Right lobe of liver (tissue), 6 donors: ENCODE data around the gene DLGAP4. TPM values are rescaled to one million over a fixed set of nuclear protein-coding genes. Genes with fewer than 3 reads are reported as not detected.

Source experiments
- ATAC-seq, 4 donors: fragments of 200-7000 bp; cut with Tn5 transposase; one replicate each; pipeline ENCODE4 v1.9.1; 2020; ENCODE audit warnings: mild to moderate bottlenecking in 4 of 4, moderate library complexity in 4 of 4
- DNase-seq, 3 donors: peaks; one replicate each; pipeline ENCODE4 v3.0.0-alpha.2; 2020
- H3K27ac ChIP-seq, 3 donors: fragments of 200-600 bp; one replicate each; pipeline ENCODE4 v1.8.0; 2022
- H3K27me3 ChIP-seq, 2 donors: fragments of 200-600 bp; one replicate each; pipeline ENCODE4 v1.8.0; 2022
- H3K36me3 ChIP-seq, 4 donors: fragments of 200-600 bp; sonication (generic) in 1 of 4; one replicate each; pipeline versions ENCODE4 v1.5.1 to v1.8.0; 2017 to 2022; ENCODE audit warnings: control low read depth in 1 of 4
- H3K4me1 ChIP-seq, 4 donors: fragments of 200-600 bp; sonication (generic) in 1 of 4; one replicate each; pipeline versions ENCODE4 v1.5.1 to v1.8.0; 2017 to 2022; ENCODE audit warnings: control low read depth in 1 of 4
- H3K4me3 ChIP-seq, 3 donors: fragments of 200-600 bp; one replicate each; pipeline ENCODE4 v1.8.0; 2022
- H3K9me3 ChIP-seq, 4 donors: fragments of 200-600 bp; sonication (generic) in 1 of 4; one replicate each; pipeline versions ENCODE4 v1.5.1 to v1.8.0; 2017 to 2022; ENCODE audit warnings: control low read depth in 1 of 4
- POLR2A ChIP-seq: fragments of 450-650 bp; IDR thresholded peaks from one replicate; pipeline ENCODE4 v1.6.1; 2017; ENCODE audit warnings: antibody characterized with exemption, mild to moderate bottlenecking
- WGBS: methylation state at CpG from one replicate; pipeline ENCODE4 v1.1.6; 2018; ENCODE audit warnings: low coverage, low lambda C conversion rate; ENCODE audit not compliant: insufficient coverage; ENCODE audit errors: missing lambda C conversion rate; 5-methylcytosine and 5-hydroxymethylcytosine counted together
- intact Hi-C, 2 donors: fragments of 100-400 bp; cut with DNase I; formaldehyde crosslinking; loops; one replicate each; pipeline versions ENCODE4 v1.11.2 to v1.14.1; 2022
- total RNA-seq, 6 experiments: library from RNA; depleted of rRNA in 2 of 6; stranded (reverse); fragments of >200 nt in 2 of 6; fragmentation: NEBNext Ultra II Directional in 3 of 6; extraction: Animal tissue kit (Norgen Biotek cat#: 25700) in 3 of 6; gene quantifications; one replicate each; pipeline versions ENCODE4 v1.1.0 to v1.2.4, GENCODE V29; 2016 to 2023
- TF ChIP-seq, protein P1 (sequence below), 4 donors: fragments of 200-600 bp in 3 of 4; fragments of 450-650 bp in 1 of 4; IDR thresholded peaks; one replicate each; pipeline versions ENCODE4 v1.5.1 to v1.8.0; 2016 to 2022; ENCODE audit warnings: antibody characterized with exemption in 4 of 4, mild to moderate bottlenecking in 2 of 4
- donor health status: DM: no; HTN: yes; CAD: no.
- donor health status: DM: no; HTN: no; CAD: no.
- donor health status: DM: no; HTN: no; CAD: no.
- donor health status: DM: no; HTN: yes; CAD: no.
- donor health status: DM: no; HTN: yes; CAD: no.

The DLGAP4 gene
- total RNA-seq, 6 experiments from 2014 or later: 15.5 to 35.1 (median 23.2) TPM

DNA sequence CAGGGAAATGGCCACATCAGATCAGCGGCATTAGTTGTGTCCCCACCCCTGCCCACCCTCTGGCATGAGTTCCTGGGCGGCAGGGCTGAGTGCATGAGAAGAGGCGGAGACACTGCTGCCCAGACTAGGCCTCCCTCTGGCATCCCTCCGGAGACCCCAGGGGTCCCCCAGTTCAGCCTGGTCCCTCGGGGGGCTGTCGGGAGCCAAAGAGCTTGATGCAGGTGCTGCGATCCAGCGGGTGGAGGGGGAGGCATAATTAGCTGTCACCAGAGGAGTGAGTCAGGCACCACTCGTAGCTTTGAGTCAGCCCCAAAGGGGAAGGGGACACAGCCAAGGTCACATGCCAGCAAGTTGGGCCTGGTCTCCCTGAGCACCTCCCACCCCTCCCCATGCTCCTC lies 34.5 kb downstream of the DLGAP4 start:
- Histone ChIP-seq H3K36me3 (no peaks in the 10 kb centered on the region), H3K27ac (no peak overlapping the region), H3K4me1 (no peaks in the 10 kb centered on the region), H3K9me3 (no peaks in the 10 kb centered on the region), H3K27me3 (no peaks in the 10 kb centered on the region), H3K4me3 (no peak overlapping the region)
- DNase-seq: no peak
- ATAC-seq: no peak
- no CpG with 5 or more reads among the region's 9 CpGs for WGBS
- TF ChIP-seq, protein P1, sequence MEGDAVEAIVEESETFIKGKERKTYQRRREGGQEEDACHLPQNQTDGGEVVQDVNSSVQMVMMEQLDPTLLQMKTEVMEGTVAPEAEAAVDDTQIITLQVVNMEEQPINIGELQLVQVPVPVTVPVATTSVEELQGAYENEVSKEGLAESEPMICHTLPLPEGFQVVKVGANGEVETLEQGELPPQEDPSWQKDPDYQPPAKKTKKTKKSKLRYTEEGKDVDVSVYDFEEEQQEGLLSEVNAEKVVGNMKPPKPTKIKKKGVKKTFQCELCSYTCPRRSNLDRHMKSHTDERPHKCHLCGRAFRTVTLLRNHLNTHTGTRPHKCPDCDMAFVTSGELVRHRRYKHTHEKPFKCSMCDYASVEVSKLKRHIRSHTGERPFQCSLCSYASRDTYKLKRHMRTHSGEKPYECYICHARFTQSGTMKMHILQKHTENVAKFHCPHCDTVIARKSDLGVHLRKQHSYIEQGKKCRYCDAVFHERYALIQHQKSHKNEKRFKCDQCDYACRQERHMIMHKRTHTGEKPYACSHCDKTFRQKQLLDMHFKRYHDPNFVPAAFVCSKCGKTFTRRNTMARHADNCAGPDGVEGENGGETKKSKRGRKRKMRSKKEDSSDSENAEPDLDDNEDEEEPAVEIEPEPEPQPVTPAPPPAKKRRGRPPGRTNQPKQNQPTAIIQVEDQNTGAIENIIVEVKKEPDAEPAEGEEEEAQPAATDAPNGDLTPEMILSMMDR (IDR thresholded peaks at IDR 0.05): no peak
- no peak for TF ChIP-seq POLR2A
- intact Hi-C loops: no loop called here

DNA sequence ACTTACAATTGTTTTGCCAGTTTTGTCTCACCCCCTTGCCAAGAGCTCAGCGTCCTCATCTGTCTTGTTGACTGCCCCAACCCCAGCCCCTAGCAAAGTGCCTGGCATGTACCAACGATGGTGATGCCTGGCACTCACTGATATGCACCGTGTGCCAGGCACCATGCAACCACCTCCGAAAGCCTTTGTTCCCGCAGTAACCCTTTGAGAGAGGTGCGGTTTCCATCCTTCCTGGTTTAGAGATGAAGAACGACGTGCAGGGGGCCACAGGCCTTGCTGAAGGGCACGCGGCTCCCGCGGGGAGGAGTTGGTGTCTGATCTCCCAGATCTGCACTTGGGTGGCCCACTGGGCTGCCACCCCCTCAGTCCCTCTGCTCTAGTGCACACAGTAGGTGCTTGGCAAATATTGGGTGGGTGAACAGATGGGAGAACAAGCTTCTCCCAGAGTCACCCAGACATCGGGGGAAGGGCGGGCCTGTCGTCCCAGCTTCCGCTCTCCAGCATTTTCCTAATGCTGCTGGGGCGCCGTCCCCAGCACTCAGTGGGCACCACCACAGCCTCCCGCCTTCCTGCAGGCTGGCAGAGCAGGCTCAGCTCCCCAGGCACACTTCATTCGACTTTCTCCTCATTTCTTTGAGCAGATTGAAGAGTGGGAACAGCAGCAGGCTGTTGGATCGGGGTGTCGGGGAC lies 35.3 kb downstream of the DLGAP4 start:
- 63% methylated on average over 10 of the region's 22 CpGs for WGBS
- ATAC-seq: no peak
- intact Hi-C loops: no loop called here

DNA sequence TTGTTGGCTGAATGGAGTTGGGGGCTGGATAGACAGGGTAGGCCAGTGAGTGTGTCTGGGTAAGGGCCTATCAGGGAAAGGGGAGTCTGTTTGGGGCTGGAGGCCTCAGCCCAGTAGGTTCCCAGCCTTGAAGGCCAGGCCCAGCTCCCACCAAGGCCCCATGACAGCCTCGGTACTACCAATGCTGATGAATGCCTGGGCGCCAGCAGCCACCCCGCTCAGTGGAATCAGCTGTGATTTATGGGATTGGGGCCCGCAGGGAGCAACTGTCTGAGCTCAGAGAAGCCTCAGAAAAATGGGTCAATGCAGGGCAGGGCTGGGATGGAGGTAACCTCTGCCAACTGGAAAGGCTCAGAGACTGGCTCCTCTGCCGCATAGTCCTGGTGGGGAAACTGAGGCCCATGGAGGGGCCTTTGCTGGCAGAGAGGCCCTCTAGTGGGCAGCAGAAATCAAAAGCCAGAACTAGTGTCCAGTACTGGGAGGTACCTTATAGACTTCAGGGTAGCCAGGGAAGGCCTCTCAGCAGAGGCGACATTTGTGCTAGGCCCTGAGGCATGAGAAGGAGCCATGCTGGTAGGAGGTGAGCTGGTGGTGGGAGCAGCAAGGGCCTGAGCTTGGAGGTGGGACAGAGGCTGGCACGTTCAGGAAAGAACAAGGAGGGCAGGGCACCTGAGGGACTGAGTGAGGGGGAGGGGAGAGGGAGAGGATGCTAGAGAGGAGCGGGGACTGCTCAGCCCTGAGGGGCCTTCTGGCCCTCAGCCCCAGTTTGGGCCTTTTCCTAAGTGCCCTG lies 36.4 kb downstream of the DLGAP4 start:
- no peak for ATAC-seq
- no peak overlapping the region for H3K4me3 ChIP-seq
- no peaks in the 10 kb centered on the region for H3K36me3 ChIP-seq
- H3K27me3 ChIP-seq: no peaks in the 10 kb centered on the region
- no peak for DNase-seq
- 77% methylated on average over 3 of the region's 8 CpGs for WGBS
- H3K27ac ChIP-seq: no peak overlapping the region
- H3K9me3 ChIP-seq: no peaks in the 10 kb centered on the region
- TF ChIP-seq POLR2A: no peak
- TF ChIP-seq, protein P1 (IDR thresholded peaks at IDR 0.05): no peak
- no peaks in the 10 kb centered on the region for H3K4me1 ChIP-seq
- intact Hi-C loops: no loop called here

More for the DNA sequence above, 35.3 kb downstream of the DLGAP4 start:
- H3K27me3 ChIP-seq: no peaks in the 10 kb centered on the region
- H3K4me3 ChIP-seq: no peak overlapping the region
- H3K4me1 ChIP-seq: no peaks in the 10 kb centered on the region
- no peaks in the 10 kb centered on the region for H3K36me3 ChIP-seq
- TF ChIP-seq, protein P1 (IDR thresholded peaks at IDR 0.05): no peak
- no peak for TF ChIP-seq POLR2A
- H3K27ac ChIP-seq: no peak overlapping the region
- no peak for DNase-seq
- no peaks in the 10 kb centered on the region for H3K9me3 ChIP-seq

DNA sequence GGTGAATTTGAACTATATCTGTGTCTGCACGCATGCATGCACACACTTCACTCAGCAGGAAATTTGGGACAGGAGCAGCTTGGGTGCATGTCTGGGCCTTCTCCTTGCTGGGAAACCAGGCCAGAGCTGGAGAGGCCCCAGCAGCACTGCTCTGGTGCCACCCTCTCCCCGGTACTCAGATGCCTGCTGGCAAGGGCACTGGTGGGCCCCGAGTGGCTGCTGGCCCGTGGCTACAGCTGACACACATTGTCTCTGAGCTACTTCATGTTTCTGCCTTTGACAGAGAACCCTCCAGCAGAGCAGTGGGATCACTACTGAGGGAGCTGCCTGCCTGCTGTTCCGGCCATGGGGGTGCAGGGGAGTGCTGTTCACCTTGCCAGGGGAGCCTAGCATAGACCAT lies 37.5 kb downstream of the DLGAP4 start:
- H3K4me1 ChIP-seq: no peaks in the 10 kb centered on the region
- H3K27me3 ChIP-seq: no peaks in the 10 kb centered on the region
- no CpG with 5 or more reads among the region's 5 CpGs for WGBS
- no peak for DNase-seq
- ATAC-seq: no peak
- H3K9me3 ChIP-seq: no peaks in the 10 kb centered on the region
- intact Hi-C loops: no loop called here
- no peaks in the 10 kb centered on the region for H3K36me3 ChIP-seq
- no peak overlapping the region for H3K27ac ChIP-seq
- TF ChIP-seq POLR2A: no peak
- TF ChIP-seq, protein P1 (IDR thresholded peaks at IDR 0.05): no peak
- no peak overlapping the region for H3K4me3 ChIP-seq
